ENCODE data around the gene SHANK2.

DNA sequence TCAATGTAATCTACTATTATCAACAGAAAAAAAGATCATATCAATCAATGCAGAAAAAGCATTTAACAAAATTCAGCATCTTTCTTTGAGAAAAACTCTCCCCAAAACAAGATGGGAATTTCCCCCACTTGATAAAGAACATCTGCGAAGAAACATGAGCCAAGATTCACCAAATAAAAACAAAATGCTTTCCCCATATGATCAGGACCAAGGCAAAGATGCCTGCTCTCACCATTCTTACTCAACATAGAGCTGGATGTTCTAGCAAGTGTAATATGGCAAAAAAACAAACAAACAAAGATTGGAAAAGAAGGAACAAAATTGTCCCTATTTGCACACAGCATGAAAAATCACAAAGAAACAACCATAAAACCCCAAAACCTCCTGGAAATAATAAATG, 23.4 kb downstream of the SHANK2 start:
- TF ChIP-seq, protein P1, sequence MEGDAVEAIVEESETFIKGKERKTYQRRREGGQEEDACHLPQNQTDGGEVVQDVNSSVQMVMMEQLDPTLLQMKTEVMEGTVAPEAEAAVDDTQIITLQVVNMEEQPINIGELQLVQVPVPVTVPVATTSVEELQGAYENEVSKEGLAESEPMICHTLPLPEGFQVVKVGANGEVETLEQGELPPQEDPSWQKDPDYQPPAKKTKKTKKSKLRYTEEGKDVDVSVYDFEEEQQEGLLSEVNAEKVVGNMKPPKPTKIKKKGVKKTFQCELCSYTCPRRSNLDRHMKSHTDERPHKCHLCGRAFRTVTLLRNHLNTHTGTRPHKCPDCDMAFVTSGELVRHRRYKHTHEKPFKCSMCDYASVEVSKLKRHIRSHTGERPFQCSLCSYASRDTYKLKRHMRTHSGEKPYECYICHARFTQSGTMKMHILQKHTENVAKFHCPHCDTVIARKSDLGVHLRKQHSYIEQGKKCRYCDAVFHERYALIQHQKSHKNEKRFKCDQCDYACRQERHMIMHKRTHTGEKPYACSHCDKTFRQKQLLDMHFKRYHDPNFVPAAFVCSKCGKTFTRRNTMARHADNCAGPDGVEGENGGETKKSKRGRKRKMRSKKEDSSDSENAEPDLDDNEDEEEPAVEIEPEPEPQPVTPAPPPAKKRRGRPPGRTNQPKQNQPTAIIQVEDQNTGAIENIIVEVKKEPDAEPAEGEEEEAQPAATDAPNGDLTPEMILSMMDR (conservative IDR thresholded peaks at IDR 0.05; ENCODE audit: low read length), result no peak
- no peak for TF ChIP-seq EZH2phosphoT487 (IDR thresholded peaks at IDR 0.05; ENCODE audit: borderline replicate concordance)
